Tibial nerve (tissue), 4 donors: ENCODE measurements around the gene FAM185A. TPM values are rescaled to one million over a fixed set of nuclear protein-coding genes. Genes with fewer than 3 reads are reported as not detected.

Experiments used
- DNase-seq, 2 donors: peaks; one replicate each; pipeline ENCODE4 v3.0.0-alpha.2; 2019; ENCODE audit warnings: low spot score in 2 of 2
- H3K27ac ChIP-seq, 4 donors: fragments of 200-600 bp; sonication (generic) in 3 of 4; one replicate each; pipeline ENCODE4 v1.5.1; 2017 to 2019; ENCODE audit warnings: mild to moderate bottlenecking in 1 of 4
- H3K27me3 ChIP-seq, 2 donors: fragments of 200-600 bp; sonication (generic) in 1 of 2; one replicate each; pipeline versions ENCODE4 v1.5.1 to v1.6.0; 2017 to 2019
- H3K36me3 ChIP-seq, 3 donors: fragments of 200-600 bp; sonication (generic); one replicate each; pipeline ENCODE4 v1.5.1; 2018 to 2019
- H3K4me1 ChIP-seq, 4 donors: fragments of 200-600 bp; sonication (generic) in 3 of 4; one replicate each; pipeline ENCODE4 v1.5.1; 2017 to 2019
- H3K4me3 ChIP-seq, 4 donors: fragments of 200-600 bp; sonication (generic) in 3 of 4; one replicate each; pipeline ENCODE4 v1.5.1; 2017 to 2019; ENCODE audit warnings: mild to moderate bottlenecking in 1 of 4, moderate library complexity in 1 of 4
- H3K9me3 ChIP-seq, 4 donors: fragments of 200-600 bp; sonication (generic) in 3 of 4; one replicate each; pipeline ENCODE4 v1.5.1; 2017 to 2019
- EP300 ChIP-seq, 2 donors: sonication (generic); formaldehyde crosslinking; IDR thresholded peaks; one replicate each; pipeline ENCODE4 v1.6.1; 2017; ENCODE audit warnings: antibody characterized with exemption in 2 of 2, mild to moderate bottlenecking in 1 of 2
- POLR2A ChIP-seq, 2 donors: fragments of 450-650 bp; IDR thresholded peaks; one replicate each; pipeline ENCODE4 v1.6.1; 2017; ENCODE audit warnings: antibody characterized with exemption in 2 of 2, mild to moderate bottlenecking in 2 of 2, moderate library complexity in 2 of 2
- WGBS, 2 donors: methylation state at CpG; one replicate each; pipeline ENCODE4 v1.1.5; 2018; 5-methylcytosine and 5-hydroxymethylcytosine counted together
- total RNA-seq, 4 donors: library from RNA; depleted of rRNA; stranded (reverse); fragments of >200 nt; gene quantifications; one replicate each; pipeline ENCODE4 v1.1.0, GENCODE V29; 2016
- TF ChIP-seq, protein P1 (sequence below), 5 experiments: fragments of 200-600 bp in 3 of 5; fragments of 450-650 bp in 2 of 5; sonication (generic) in 3 of 5; IDR thresholded peaks; one replicate each; pipeline ENCODE4 v1.5.1; 2016 to 2019; ENCODE audit warnings: antibody characterized with exemption in 5 of 5, mild to moderate bottlenecking in 3 of 5, moderate library complexity in 2 of 5

Gene FAM185A
- total RNA-seq, 4 donors from 2014 or later: 18.0 to 39.3 (median 36.4) TPM

DNA sequence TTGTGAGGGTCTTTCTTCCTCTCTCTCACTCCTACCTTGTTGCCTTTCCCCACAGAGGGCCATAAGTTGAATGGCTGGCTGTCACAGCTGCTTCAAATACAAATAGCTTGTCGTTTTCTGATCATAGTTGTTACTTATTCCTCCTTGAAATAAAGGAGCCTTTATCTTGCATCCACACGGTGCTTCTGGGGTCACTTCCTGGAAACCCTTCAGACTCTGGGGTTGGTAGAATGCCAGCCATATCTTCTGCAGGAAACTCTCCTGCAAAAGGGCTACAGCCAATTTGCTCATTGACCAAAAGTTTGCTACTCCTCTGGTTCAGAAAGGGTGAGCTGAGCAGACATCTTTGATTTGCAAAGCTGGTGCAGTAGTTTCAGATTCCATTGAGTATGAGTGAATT, 70.4 kb downstream of the FAM185A start:
- WGBS, 2 donors: 13 to 29% methylated on average over 2 of the region's 2 CpGs
- H3K9me3 ChIP-seq: no peaks in the 10 kb centered on the region
- no peak overlapping the region for H3K4me3 ChIP-seq
- H3K27me3 ChIP-seq: no peaks in the 10 kb centered on the region
- H3K4me1 ChIP-seq: no peaks in the 10 kb centered on the region
- no peak for DNase-seq
- peaks cover 0 to 40% (median 0%) of the 10 kb centered on the region in 3 donors for H3K36me3 ChIP-seq
- TF ChIP-seq POLR2A (IDR thresholded peaks at IDR 0.05) (no peak), EP300 (IDR thresholded peaks at IDR 0.05) (no peak)
- TF ChIP-seq, protein P1, sequence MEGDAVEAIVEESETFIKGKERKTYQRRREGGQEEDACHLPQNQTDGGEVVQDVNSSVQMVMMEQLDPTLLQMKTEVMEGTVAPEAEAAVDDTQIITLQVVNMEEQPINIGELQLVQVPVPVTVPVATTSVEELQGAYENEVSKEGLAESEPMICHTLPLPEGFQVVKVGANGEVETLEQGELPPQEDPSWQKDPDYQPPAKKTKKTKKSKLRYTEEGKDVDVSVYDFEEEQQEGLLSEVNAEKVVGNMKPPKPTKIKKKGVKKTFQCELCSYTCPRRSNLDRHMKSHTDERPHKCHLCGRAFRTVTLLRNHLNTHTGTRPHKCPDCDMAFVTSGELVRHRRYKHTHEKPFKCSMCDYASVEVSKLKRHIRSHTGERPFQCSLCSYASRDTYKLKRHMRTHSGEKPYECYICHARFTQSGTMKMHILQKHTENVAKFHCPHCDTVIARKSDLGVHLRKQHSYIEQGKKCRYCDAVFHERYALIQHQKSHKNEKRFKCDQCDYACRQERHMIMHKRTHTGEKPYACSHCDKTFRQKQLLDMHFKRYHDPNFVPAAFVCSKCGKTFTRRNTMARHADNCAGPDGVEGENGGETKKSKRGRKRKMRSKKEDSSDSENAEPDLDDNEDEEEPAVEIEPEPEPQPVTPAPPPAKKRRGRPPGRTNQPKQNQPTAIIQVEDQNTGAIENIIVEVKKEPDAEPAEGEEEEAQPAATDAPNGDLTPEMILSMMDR (IDR thresholded peaks at IDR 0.05): no peak
- H3K27ac ChIP-seq: no peak overlapping the region

DNA sequence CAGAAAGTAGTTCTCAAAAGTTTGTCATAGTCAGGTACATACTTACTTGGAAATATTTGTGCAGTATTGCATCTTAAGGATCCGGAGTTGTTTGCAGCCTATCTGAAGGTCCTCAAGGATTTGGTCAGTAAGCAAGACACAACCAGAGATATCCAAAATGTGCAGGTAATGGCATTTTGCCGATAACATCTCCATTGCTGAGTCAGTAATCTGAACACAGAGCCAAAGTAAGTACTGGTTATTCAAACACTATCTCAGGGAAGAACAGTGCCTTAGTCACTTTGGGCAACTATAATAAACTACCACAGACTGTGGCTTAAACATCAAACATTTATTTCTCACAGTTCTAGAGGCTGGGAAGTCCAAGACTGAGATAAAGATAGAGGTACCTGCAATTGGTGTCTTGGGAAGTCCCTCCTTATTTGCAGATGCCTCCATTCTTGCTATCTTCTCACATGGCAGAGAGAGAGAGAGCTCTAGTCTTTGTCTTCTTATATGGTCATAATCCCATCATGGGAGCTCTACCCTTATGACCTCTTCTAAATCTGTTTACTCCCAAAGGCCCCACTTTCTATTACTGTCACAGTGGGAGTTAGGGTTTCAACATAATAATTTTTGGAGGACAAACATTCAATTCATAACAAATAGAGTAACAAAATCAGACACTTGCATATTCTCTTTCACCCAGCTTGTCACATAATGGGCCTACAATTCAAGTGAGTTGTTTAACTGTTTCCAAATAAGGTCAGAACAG, 73.4 kb downstream of the FAM185A start:
- H3K4me3 ChIP-seq: no peak overlapping the region
- H3K9me3 ChIP-seq: no peaks in the 10 kb centered on the region
- H3K36me3 ChIP-seq: peaks cover 0 to 50% (median 0%) of the 10 kb centered on the region in 3 donors
- 94 to 96% methylated on average over 2 of the region's 2 CpGs for WGBS, 2 donors
- H3K27ac ChIP-seq: no peak overlapping the region
- no peak for DNase-seq
- TF ChIP-seq, protein P1 (IDR thresholded peaks at IDR 0.05): no peak
- no peak for TF ChIP-seq POLR2A (IDR thresholded peaks at IDR 0.05)
- TF ChIP-seq EP300 (IDR thresholded peaks at IDR 0.05): no peak
- H3K27me3 ChIP-seq: no peaks in the 10 kb centered on the region
- H3K4me1 ChIP-seq: no peaks in the 10 kb centered on the region

DNA sequence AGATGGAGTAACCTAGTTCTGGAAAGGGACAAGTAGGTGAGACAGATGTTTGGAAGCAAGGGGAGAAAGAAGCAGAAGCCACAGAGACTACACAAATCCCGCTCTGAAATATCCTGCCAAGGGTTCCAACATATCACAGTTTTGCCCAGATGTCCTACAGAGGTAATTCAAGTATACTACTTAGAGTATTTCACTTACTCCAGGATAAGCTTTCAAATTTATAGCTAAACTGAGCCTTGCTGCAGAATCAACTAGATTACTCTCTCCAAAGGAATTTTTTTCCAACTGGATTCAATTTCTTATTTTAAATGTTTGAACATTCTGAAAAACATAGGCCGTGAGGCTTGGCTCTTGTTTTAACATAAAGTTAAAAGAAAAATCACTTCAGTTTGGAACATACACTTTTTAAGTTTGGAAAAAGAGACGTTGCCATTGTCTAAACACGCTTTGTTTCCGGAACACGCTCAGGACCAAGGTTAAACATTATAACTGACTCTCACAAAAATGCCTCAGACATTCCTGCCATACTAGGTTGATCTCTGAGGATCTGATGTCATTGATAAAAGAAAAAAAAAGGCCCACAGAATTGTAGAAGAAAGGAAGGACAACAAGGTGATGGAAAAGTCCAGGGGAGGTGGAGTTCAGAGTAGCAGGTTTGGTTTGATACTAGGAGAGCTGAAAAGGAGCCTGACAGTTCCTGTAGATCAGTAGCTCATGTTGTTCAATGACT, 74.8 kb downstream of the FAM185A start:
- H3K27ac ChIP-seq: no peak overlapping the region

DNA sequence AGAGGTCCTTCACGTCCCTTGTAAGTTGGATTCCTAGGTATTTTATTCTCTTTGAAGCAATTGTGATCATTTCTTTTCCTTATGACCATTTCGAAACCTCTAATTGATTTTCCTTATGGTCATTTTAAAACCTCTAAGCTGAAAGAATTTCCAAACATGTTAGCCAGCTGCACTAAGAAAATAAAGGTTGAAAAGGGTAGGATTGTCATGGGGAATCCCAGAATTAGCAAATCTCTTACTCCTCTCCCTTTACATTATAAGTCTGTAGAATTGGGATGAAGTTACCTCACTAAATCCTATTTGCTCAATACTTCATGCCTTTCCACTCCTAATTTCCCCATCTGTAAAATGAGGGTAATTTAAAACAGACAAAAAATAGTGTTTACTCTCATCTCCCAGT, 79.5 kb downstream of the FAM185A start:
- Histone ChIP-seq H3K4me3 (no peak overlapping the region), H3K27ac (no peak overlapping the region), H3K4me1 (peaks cover 0 to 3% (median 0%) of the 10 kb centered on the region in 4 donors), H3K27me3 (no peaks in the 10 kb centered on the region), H3K9me3 (no peaks in the 10 kb centered on the region), H3K36me3 (peaks cover 0 to 51% (median 0%) of the 10 kb centered on the region in 3 donors)
- no peak for DNase-seq
- WGBS, 2 donors: 84 to 85% methylated on average over 2 of the region's 2 CpGs
- TF ChIP-seq, protein P1 (IDR thresholded peaks at IDR 0.05): no peak
- TF ChIP-seq EP300 (IDR thresholded peaks at IDR 0.05): no peak
- TF ChIP-seq POLR2A (IDR thresholded peaks at IDR 0.05): no peak

More for the DNA sequence above, 74.8 kb downstream of the FAM185A start:
- no peaks in the 10 kb centered on the region for H3K9me3 ChIP-seq
- H3K4me3 ChIP-seq: no peak overlapping the region
- H3K4me1 ChIP-seq: no peaks in the 10 kb centered on the region
- TF ChIP-seq POLR2A (IDR thresholded peaks at IDR 0.05): no peak
- TF ChIP-seq EP300 (IDR thresholded peaks at IDR 0.05): no peak
- TF ChIP-seq, protein P1 (IDR thresholded peaks at IDR 0.05): no peak
- peaks cover 0 to 59% (median 0%) of the 10 kb centered on the region in 3 donors for H3K36me3 ChIP-seq
- H3K27me3 ChIP-seq: no peaks in the 10 kb centered on the region
- no peak for DNase-seq
- 83% methylated on average over 6 of the region's 6 CpGs for WGBS, 2 donors

DNA sequence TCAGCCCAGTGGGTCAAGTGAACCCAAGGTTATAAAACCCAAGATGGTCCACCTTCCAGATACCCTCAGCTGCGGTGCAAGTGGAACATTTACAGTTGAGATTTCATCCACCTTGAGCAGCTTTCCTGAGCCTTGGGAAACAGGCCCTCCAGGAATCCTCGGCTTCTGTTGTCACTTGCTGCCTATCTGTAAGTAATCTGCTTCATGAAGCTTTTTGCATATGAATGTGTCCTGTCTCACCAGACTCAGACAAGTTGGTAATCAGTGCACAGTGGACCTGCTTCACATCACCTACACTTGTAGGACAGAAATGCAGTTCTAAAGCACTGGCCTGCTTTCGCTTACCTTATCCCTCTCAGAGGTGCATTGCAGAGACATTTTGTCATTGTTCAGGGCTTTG, 80.3 kb downstream of the FAM185A start:
- H3K27ac ChIP-seq: no peak overlapping the region
- no peak for DNase-seq
- TF ChIP-seq EP300 (IDR thresholded peaks at IDR 0.05) (no peak), POLR2A (IDR thresholded peaks at IDR 0.05) (no peak)
- TF ChIP-seq, protein P1 (IDR thresholded peaks at IDR 0.05): no peak
- H3K4me3 ChIP-seq: no peak overlapping the region
- peaks cover 0 to 3% (median 0%) of the 10 kb centered on the region in 4 donors for H3K4me1 ChIP-seq
- H3K36me3 ChIP-seq: peaks cover 0 to 51% (median 0%) of the 10 kb centered on the region in 3 donors
- H3K27me3 ChIP-seq: no peaks in the 10 kb centered on the region
- 95 to 100% methylated on average over 3 of the region's 3 CpGs for WGBS, 2 donors
- H3K9me3 ChIP-seq: no peaks in the 10 kb centered on the region
